Fibroblast of lung (primary cell): ENCODE data around the gene WIPF2. TPM values are rescaled to one million over a fixed set of nuclear protein-coding genes. Genes with fewer than 3 reads are reported as not detected.
"Not testable (repeated sequence)": the region's sequence is repeated elsewhere in the genome, so short reads cannot be mapped to it uniquely, and the experiment has no call there.

Experiments
- DNase-seq, 2 donors: peaks; one replicate each; pipeline versions ENCODE4 v3.0.0 to v3.0.0-alpha.2; 2010; ENCODE audit warnings: low read depth in 2 of 2
- H2AFZ ChIP-seq: 2 replicates; pipeline ENCODE4 v1.5.1; 2012; ENCODE audit warnings: low read length, control low read depth, inconsistent platforms
- H3K27ac ChIP-seq: 2 replicates; pipeline ENCODE4 v1.5.1; 2011; ENCODE audit warnings: low read length, control low read depth; ENCODE audit not compliant: insufficient read depth
- H3K27me3 ChIP-seq: 2 replicates; pipeline ENCODE4 v1.5.1; 2011; ENCODE audit warnings: mild to moderate bottlenecking, low read length; ENCODE audit not compliant: control insufficient read depth, insufficient read depth
- H3K36me3 ChIP-seq: 2 replicates; pipeline ENCODE4 v1.5.1; 2011; ENCODE audit warnings: low read length; ENCODE audit not compliant: control insufficient read depth, insufficient read depth
- H3K4me1 ChIP-seq: 2 replicates; pipeline ENCODE4 v1.5.1; 2011; ENCODE audit warnings: low read length; ENCODE audit not compliant: control insufficient read depth, insufficient read depth; ENCODE audit errors: extremely low read depth
- H3K4me2 ChIP-seq: 2 replicates; pipeline ENCODE4 v1.5.1; 2011; ENCODE audit warnings: low read length, control low read depth; ENCODE audit not compliant: insufficient read depth; ENCODE audit errors: extremely low read depth
- H3K4me3 ChIP-seq, 4 experiments: fragments of 200-600 bp in 1 of 4; sonication (generic) in 1 of 4; replicated peaks in 1 of 4; 2 replicates each; pipeline ENCODE4 v1.5.1; 2011 to 2016; ENCODE audit warnings: low read length in 4 of 4, low read depth in 3 of 4, mild to moderate bottlenecking in 3 of 4, control low read depth in 2 of 4, inconsistent platforms in 1 of 4, mixed read lengths in 1 of 4; ENCODE audit not compliant: insufficient read depth in 1 of 4; ENCODE audit errors: control extremely low read depth in 1 of 4
- H3K79me2 ChIP-seq: 2 replicates; pipeline ENCODE4 v1.5.1; 2012; ENCODE audit warnings: mild to moderate bottlenecking, low read length, inconsistent platforms; ENCODE audit not compliant: control insufficient read depth, insufficient read depth
- H3K9ac ChIP-seq: 2 replicates; pipeline ENCODE4 v1.5.1; 2011; ENCODE audit warnings: mild to moderate bottlenecking, low read length, control low read depth; ENCODE audit not compliant: insufficient read depth
- H3K9me3 ChIP-seq: 2 replicates; pipeline ENCODE4 v1.5.1; 2012; ENCODE audit warnings: low read depth, low read length; ENCODE audit not compliant: control insufficient read depth, insufficient read depth
- H4K20me1 ChIP-seq: 2 replicates; pipeline ENCODE4 v1.5.1; 2011; ENCODE audit warnings: low read length; ENCODE audit not compliant: control insufficient read depth, insufficient read depth; ENCODE audit errors: extremely low read depth
- EZH2 ChIP-seq: IDR thresholded peaks from 2 replicates; pipeline ENCODE4 v1.5.1; 2012; ENCODE audit warnings: low read length, control low read depth, mild to moderate bottlenecking; ENCODE audit errors: missing control alignments
- polyA plus RNA-seq, 2 donors: library from polyadenylated mRNA; depleted of rRNA in 1 of 2; stranded (reverse) in 1 of 2; unstranded in 1 of 2; fragments of >200 nt; gene quantifications; 2 replicates each; pipeline ENCODE4 v1.2.1, GENCODE V29; 2011 to 2012; ENCODE audit warnings: missing spikeins in 1 of 2
- total RNA-seq: library from RNA; depleted of rRNA; stranded (reverse); fragments of >200 nt; gene quantifications from 2 replicates; pipeline ENCODE4 v1.2.1, GENCODE V29; 2014
- TF ChIP-seq, protein P1 (sequence below), 2 donors: IDR thresholded peaks in 1 of 2; conservative IDR thresholded peaks in 1 of 2; 1 replicate in 1 of 2; 2 replicates in 1 of 2; pipeline ENCODE4 v1.5.1; 2011 to 2012; ENCODE audit warnings: low read length in 2 of 2, control low read depth in 1 of 2, inconsistent platforms in 1 of 2, low read depth in 1 of 2, mild to moderate bottlenecking in 1 of 2

WIPF2 gene
- total and polyA plus RNA-seq, 2 donors (not counting 1 experiment from before 2014, with no cell fraction given), result 7.6 to 9.1 TPM

GRCh38 chr17:40301315-40301714, 82.2 kb downstream of the WIPF2 start:
- DNase-seq, result no peak
- Histone ChIP-seq H3K9ac (no peak overlapping the region), H3K4me1 (peaks cover 30% of the 10 kb centered on the region), H3K27me3 (no peaks in the 10 kb centered on the region), H3K4me3 (no peak overlapping the region), H3K36me3 (peaks cover 3% of the 10 kb centered on the region), H4K20me1 (no peaks in the 10 kb centered on the region), H2AFZ (no peak overlapping the region), H3K79me2 (no peaks in the 10 kb centered on the region), H3K27ac (no peak overlapping the region), H3K9me3 (no peaks in the 10 kb centered on the region), H3K4me2 (no peak overlapping the region)
- TF ChIP-seq, protein P1, sequence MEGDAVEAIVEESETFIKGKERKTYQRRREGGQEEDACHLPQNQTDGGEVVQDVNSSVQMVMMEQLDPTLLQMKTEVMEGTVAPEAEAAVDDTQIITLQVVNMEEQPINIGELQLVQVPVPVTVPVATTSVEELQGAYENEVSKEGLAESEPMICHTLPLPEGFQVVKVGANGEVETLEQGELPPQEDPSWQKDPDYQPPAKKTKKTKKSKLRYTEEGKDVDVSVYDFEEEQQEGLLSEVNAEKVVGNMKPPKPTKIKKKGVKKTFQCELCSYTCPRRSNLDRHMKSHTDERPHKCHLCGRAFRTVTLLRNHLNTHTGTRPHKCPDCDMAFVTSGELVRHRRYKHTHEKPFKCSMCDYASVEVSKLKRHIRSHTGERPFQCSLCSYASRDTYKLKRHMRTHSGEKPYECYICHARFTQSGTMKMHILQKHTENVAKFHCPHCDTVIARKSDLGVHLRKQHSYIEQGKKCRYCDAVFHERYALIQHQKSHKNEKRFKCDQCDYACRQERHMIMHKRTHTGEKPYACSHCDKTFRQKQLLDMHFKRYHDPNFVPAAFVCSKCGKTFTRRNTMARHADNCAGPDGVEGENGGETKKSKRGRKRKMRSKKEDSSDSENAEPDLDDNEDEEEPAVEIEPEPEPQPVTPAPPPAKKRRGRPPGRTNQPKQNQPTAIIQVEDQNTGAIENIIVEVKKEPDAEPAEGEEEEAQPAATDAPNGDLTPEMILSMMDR (conservative IDR thresholded peaks at IDR 0.05 in 1 of 2, IDR thresholded peaks at IDR 0.05 in 1 of 2; ENCODE audit: low read depth in 1 of 2, low read length in 2 of 2), result peak in 1 of 2 donors; percentile 28
- no peak for TF ChIP-seq EZH2

DNA sequence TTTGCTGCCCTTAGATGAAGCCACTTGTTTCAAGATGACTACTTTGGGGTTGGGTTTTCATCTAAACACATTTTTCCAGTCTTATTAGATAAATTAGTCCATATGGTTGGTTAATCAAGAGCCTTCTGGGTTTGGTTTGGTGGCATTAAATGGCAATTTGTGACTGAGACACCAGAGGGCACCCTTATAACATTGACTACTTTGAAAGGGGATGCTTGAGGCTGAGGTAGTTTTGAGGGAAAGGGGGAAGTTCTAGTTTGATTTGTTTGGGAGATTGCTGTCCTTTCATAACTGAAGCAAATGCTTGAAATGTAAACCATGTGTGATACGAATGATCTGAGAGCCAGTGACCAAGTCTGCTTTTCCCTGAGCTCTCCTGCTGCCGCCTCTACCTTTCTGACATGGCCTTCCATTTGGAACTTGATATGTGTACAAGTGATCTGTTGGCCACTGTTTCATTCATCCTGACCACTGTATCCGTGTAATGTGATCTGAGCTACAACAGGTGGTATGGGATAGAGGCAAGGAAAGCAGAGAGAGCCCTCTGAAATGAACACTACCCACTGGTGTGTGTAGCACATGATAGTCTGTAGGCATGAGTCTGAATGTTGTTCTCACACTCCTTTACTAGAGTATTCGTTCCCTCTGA, 84.0 kb downstream of the WIPF2 start:
- peaks cover 46% of the 10 kb centered on the region for H3K4me1 ChIP-seq
- H3K9ac ChIP-seq, result no peak overlapping the region
- H3K4me2 ChIP-seq, result peak overlapping the region; percentile 18
- no peaks in the 10 kb centered on the region for H3K27me3 ChIP-seq
- H3K36me3 ChIP-seq, result peaks cover 3% of the 10 kb centered on the region
- H3K27ac ChIP-seq, result peak overlapping the region; percentile 66
- H4K20me1 ChIP-seq, result no peaks in the 10 kb centered on the region
- no peaks in the 10 kb centered on the region for H3K9me3 ChIP-seq
- no peaks in the 10 kb centered on the region for H3K79me2 ChIP-seq
- no peak overlapping the region for H3K4me3 ChIP-seq
- H2AFZ ChIP-seq, result no peak overlapping the region
- TF ChIP-seq EZH2, result no peak
- TF ChIP-seq, protein P1 (conservative IDR thresholded peaks at IDR 0.05 in 1 of 2, IDR thresholded peaks at IDR 0.05 in 1 of 2; ENCODE audit: low read depth in 1 of 2, low read length in 2 of 2), result peak; percentile 66 to 75
- peak; percentile 59 to 85 for DNase-seq

- no peaks in the 10 kb centered on the region for H3K9me3 ChIP-seq
- no peak overlapping the region for H3K4me3 ChIP-seq
- H3K36me3 ChIP-seq, result peaks cover 3% of the 10 kb centered on the region
- H4K20me1 ChIP-seq, result no peaks in the 10 kb centered on the region
- no peak overlapping the region for H3K9ac ChIP-seq
- H3K27ac ChIP-seq, result peak overlapping the region; percentile 66
- TF ChIP-seq, protein P1 (conservative IDR thresholded peaks at IDR 0.05 in 1 of 2, IDR thresholded peaks at IDR 0.05 in 1 of 2; ENCODE audit: low read depth in 1 of 2, low read length in 2 of 2), result no peak
- no peak for TF ChIP-seq EZH2
- H3K79me2 ChIP-seq, result no peaks in the 10 kb centered on the region
- H2AFZ ChIP-seq, result no peak overlapping the region
- peak; percentile 57 to 83 for DNase-seq
- H3K27me3 ChIP-seq, result no peaks in the 10 kb centered on the region
- peak overlapping the region; percentile 30 for H3K4me2 ChIP-seq
- H3K4me1 ChIP-seq, result peaks cover 49% of the 10 kb centered on the region
Measured at GRCh38 chr17:40303708-40304551, 84.8 kb downstream of the WIPF2 start.

DNA sequence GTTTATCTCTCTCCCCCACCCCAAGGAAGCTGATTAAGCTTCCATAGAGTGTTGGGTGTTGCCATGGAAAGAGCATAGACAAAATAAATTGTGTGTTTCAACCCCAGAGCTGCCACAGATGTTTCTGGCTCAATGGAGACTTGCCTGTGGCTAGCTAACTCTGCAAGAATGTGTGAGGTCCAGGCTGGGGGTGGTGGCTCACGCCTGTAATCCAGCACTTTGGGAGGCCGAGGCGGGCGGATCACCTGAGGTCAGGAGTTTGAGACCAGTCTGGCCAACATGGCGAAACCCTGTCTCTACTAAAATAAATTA, 85.4 kb downstream of the WIPF2 start:
- H3K9ac ChIP-seq, H3K36me3 ChIP-seq, H2AFZ ChIP-seq, H3K4me2 ChIP-seq, H3K79me2 ChIP-seq, H3K9me3 ChIP-seq, H3K27me3 ChIP-seq, H4K20me1 ChIP-seq, H3K4me3 ChIP-seq: not testable (repeated sequence)
- peak overlapping the region; percentile 66 for H3K27ac ChIP-seq
- peaks cover 50% of the 10 kb centered on the region for H3K4me1 ChIP-seq
- peak; percentile 77 to 99 for DNase-seq
